Measurements from ENCODE around the gene INPP5B.
A peak's percentile ranks its signal among the peaks of the same experiment; 100 is the strongest.
"Not testable (repeated sequence)": the region's sequence is repeated elsewhere in the genome, so short reads cannot be mapped to it uniquely, and the experiment has no call there.

Gene INPP5B

GRCh38 chr1:37946703-37947360 lies at the start of gene INPP5B:
Gene INPP5B, minus strand, starts transcription at chr1:37947053. Its CDS starts 745 bp downstream, at chr1:37946308.
- peak; percentile 44 to 62 for DNase-seq (ENCODE audit: low read depth in 2 of 2)

GRCh38 chr1:37995751-37996345 lies 49.0 kb upstream of the INPP5B start:
- DNase-seq (ENCODE audit: low read depth in 2 of 2): no peak

- no peak for DNase-seq (ENCODE audit: low read depth in 2 of 2)
Observed at GRCh38 chr1:37994886-37995566, 48.2 kb upstream of the INPP5B start.

- DNase-seq (ENCODE audit: low read depth in 2 of 2): no peak
Observed at GRCh38 chr1:37989361-37989930, 42.6 kb upstream of the INPP5B start.

- no peak for DNase-seq (ENCODE audit: low read depth in 2 of 2)
Observed at GRCh38 chr1:37987679-37988078, 40.8 kb upstream of the INPP5B start.

- DNase-seq (ENCODE audit: low read depth in 2 of 2): no peak
Observed at GRCh38 chr1:37983546-37983945, 36.7 kb upstream of the INPP5B start.

GRCh38 chr1:37978541-37978940 lies 31.7 kb upstream of the INPP5B start:
- DNase-seq (ENCODE audit: low read depth in 2 of 2): no peak

- not testable (repeated sequence) for DNase-seq (ENCODE audit: low read depth in 2 of 2)
Observed at GRCh38 chr1:37975083-37975482, 28.2 kb upstream of the INPP5B start.

- no peak for DNase-seq (ENCODE audit: low read depth in 2 of 2)
Observed at GRCh38 chr1:37974567-37974966, 27.7 kb upstream of the INPP5B start.

GRCh38 chr1:37973684-37974083 lies 26.8 kb upstream of the INPP5B start:
- not testable (repeated sequence) for DNase-seq (ENCODE audit: low read depth in 2 of 2)

- DNase-seq (ENCODE audit: low read depth in 2 of 2): no peak
Observed at GRCh38 chr1:37965301-37965700, 18.4 kb upstream of the INPP5B start.

- not testable (repeated sequence) for DNase-seq (ENCODE audit: low read depth in 2 of 2)
Observed at GRCh38 chr1:37964106-37964505, 17.3 kb upstream of the INPP5B start.

GRCh38 chr1:37958690-37959089 lies 11.8 kb upstream of the INPP5B start:
- DNase-seq (ENCODE audit: low read depth in 2 of 2): no peak

GRCh38 chr1:37955685-37956084 lies 8.8 kb upstream of the INPP5B start:
- DNase-seq (ENCODE audit: low read depth in 2 of 2): no peak

- DNase-seq (ENCODE audit: low read depth in 2 of 2): no peak
Observed at GRCh38 chr1:37954316-37954971, 7.6 kb upstream of the INPP5B start.

GRCh38 chr1:37952738-37953137 lies 5.9 kb upstream of the INPP5B start:
- no peak for DNase-seq (ENCODE audit: low read depth in 2 of 2)

GRCh38 chr1:37951783-37952624 lies 5.2 kb upstream of the INPP5B start:
- no peak for DNase-seq (ENCODE audit: low read depth in 2 of 2)

- no peak for DNase-seq (ENCODE audit: low read depth in 2 of 2)
Observed at GRCh38 chr1:37951041-37951782, 4.4 kb upstream of the INPP5B start.

- DNase-seq (ENCODE audit: low read depth in 2 of 2): no peak
Observed at GRCh38 chr1:37949524-37950152, 2.8 kb upstream of the INPP5B start.

GRCh38 chr1:37948841-37949240 lies 2.0 kb upstream of the INPP5B start:
- no peak for DNase-seq (ENCODE audit: low read depth in 2 of 2)

Data from stimulated activated CD4-positive, alpha-beta T cell treated with anti-CD3 and anti-CD28 coated beads, Interleukin-1b, Interleukin-23, amount 100 ng/mL, for 4 hours (primary cell).